GM23338 (cell line): ENCODE measurements around the gene RNF43. TPM values are rescaled to one million over a fixed set of nuclear protein-coding genes. Genes with fewer than 3 reads are reported as not detected.

Experiments used
- ATAC-seq: fragments of 200-7000 bp; cut with Tn5 transposase; 3 replicates; pipeline ENCODE4 v1.9.1; 2020
- DNase-seq: peaks from one replicate; pipeline ENCODE4 v3.0.0-alpha.2; 2015; ENCODE audit warnings: low spot score
- H2AFZ ChIP-seq: fragments of 200-600 bp; sonication (generic); 2 replicates; pipeline ENCODE4 v1.8.0; 2016; ENCODE audit warnings: antibody characterized with exemption, mild to moderate bottlenecking, moderate library complexity
- H3F3A ChIP-seq: fragments of 200-600 bp; sonication (generic); replicated peaks from 2 replicates; pipeline ENCODE4 v1.8.0; 2017; ENCODE audit warnings: antibody characterized with exemption, mixed run types, low read depth
- H3K27ac ChIP-seq: fragments of 200-600 bp; sonication (generic); 2 replicates; pipeline ENCODE4 v1.6.1; 2016; ENCODE audit warnings: low read depth
- H3K27me3 ChIP-seq: fragments of 200-600 bp; sonication (generic); 2 replicates; pipeline ENCODE4 v1.8.0; 2016; ENCODE audit warnings: mild to moderate bottlenecking, mixed run types, moderate library complexity; ENCODE audit not compliant: insufficient read depth
- H3K36me3 ChIP-seq: fragments of 200-600 bp; sonication (generic); 2 replicates; pipeline ENCODE4 v1.8.0; 2016; ENCODE audit warnings: mild to moderate bottlenecking; ENCODE audit not compliant: insufficient read depth
- H3K4me1 ChIP-seq: fragments of 200-600 bp; sonication (generic); 2 replicates; pipeline ENCODE4 v1.8.0; 2016; ENCODE audit warnings: mild to moderate bottlenecking, moderate library complexity; ENCODE audit not compliant: insufficient read depth
- H3K4me2 ChIP-seq: fragments of 200-600 bp; sonication (generic); 2 replicates; pipeline ENCODE4 v1.7.1; 2017; ENCODE audit warnings: mixed run types
- H3K4me3 ChIP-seq: fragments of 200-600 bp; sonication (generic); 2 replicates; pipeline ENCODE4 v1.6.1; 2016; ENCODE audit warnings: mixed run types
- H3K79me2 ChIP-seq: fragments of 200-600 bp; sonication (generic); replicated peaks from 2 replicates; pipeline ENCODE4 v1.8.0; 2017; ENCODE audit warnings: mild to moderate bottlenecking; ENCODE audit not compliant: insufficient read depth
- H3K9me2 ChIP-seq: fragments of 200-600 bp; sonication (generic); 2 replicates; pipeline ENCODE4 v1.8.0; 2017; ENCODE audit not compliant: insufficient read depth
- H4K20me1 ChIP-seq: fragments of 200-600 bp; sonication (generic); replicated peaks from 2 replicates; pipeline ENCODE4 v1.8.0; 2017; ENCODE audit warnings: mild to moderate bottlenecking; ENCODE audit not compliant: insufficient read depth
- H3K27ac Mint-ChIP-seq: 2 replicates; pipeline ENCODE4 v1.8.0; 2020; ENCODE audit warnings: inconsistent platforms, mild to moderate bottlenecking, moderate library complexity, mixed read lengths
- H3K27me3 Mint-ChIP-seq: 3 replicates; pipeline ENCODE4 v1.8.0; 2022; ENCODE audit warnings: low read depth, mild to moderate bottlenecking, moderate library complexity, mixed read lengths, inconsistent platforms; ENCODE audit not compliant: insufficient read depth, poor library complexity
- H3K36me3 Mint-ChIP-seq: 3 replicates; pipeline ENCODE4 v1.8.0; 2021; ENCODE audit warnings: low read depth, mild to moderate bottlenecking, inconsistent platforms, moderate library complexity, mixed read lengths
- H3K4me1 Mint-ChIP-seq: 3 replicates; pipeline ENCODE4 v1.8.0; 2020; ENCODE audit warnings: mild to moderate bottlenecking, inconsistent platforms, mixed read lengths
- H3K4me3 Mint-ChIP-seq: 3 replicates; pipeline ENCODE4 v1.8.0; 2021; ENCODE audit warnings: moderate library complexity, mild to moderate bottlenecking, inconsistent platforms, mixed read lengths
- H3K9me3 Mint-ChIP-seq: 3 replicates; pipeline ENCODE4 v1.8.0; 2020; ENCODE audit warnings: moderate library complexity, mild to moderate bottlenecking, inconsistent platforms, mixed read lengths
- NANOG ChIP-seq: IDR thresholded peaks from 2 replicates; pipeline ENCODE4 v1.6.1; 2016; ENCODE audit warnings: antibody characterized with exemption, borderline replicate concordance
- POLR2AphosphoS5 ChIP-seq: IDR thresholded peaks from 2 replicates; pipeline ENCODE4 v1.6.1; 2016; ENCODE audit warnings: antibody characterized with exemption, low read depth
- STAT1 ChIP-seq: IDR thresholded peaks from one replicate; pipeline ENCODE4 v1.6.1; 2016; ENCODE audit warnings: antibody characterized with exemption; ENCODE audit not compliant: unreplicated experiment
- ZNF114 ChIP-seq: fragments of 250-450 bp; sonication (Bioruptor Pico); IDR thresholded peaks from 2 replicates; pipeline ENCODE4 v1.5.0; 2020; ENCODE audit warnings: mild to moderate bottlenecking, moderate library complexity
- ZNF331 ChIP-seq: fragments of 250-450 bp; sonication (Bioruptor Pico); IDR thresholded peaks from 2 replicates; pipeline ENCODE4 v1.5.0; 2020; ENCODE audit warnings: low read depth, mild to moderate bottlenecking, moderate library complexity
- polyA plus RNA-seq: library from polyadenylated mRNA; unstranded; fragments of >200 nt; fragmentation: Nextera tagmentation; extraction: Ambion mirVana; gene quantifications from 2 replicates; pipeline ENCODE4 v1.2.1, GENCODE V29; 2016
- total RNA-seq: library from RNA; depleted of rRNA; stranded (reverse); fragments of >200 nt; shearing (Covaris generic); gene quantifications from 2 replicates; pipeline ENCODE4 v1.2.3, GENCODE V29; 2014
- TF ChIP-seq, protein P1 (sequence below), 2 experiments: fragments of 200-600 bp in 1 of 2; sonication (generic) in 1 of 2; conservative IDR thresholded peaks; 2 replicates each; pipeline versions ENCODE4 v1.5.1 to v1.6.1; 2016 to 2017; ENCODE audit warnings: antibody characterized with exemption in 2 of 2, low read depth in 2 of 2, mild to moderate bottlenecking in 2 of 2, moderate library complexity in 1 of 2
- TF ChIP-seq, protein P2 (sequence below): fragments of 250-450 bp; sonication (Bioruptor Pico); IDR thresholded peaks from 2 replicates; pipeline ENCODE4 v1.5.0; 2020; ENCODE audit warnings: mild to moderate bottlenecking, moderate library complexity

RNF43 gene
- total and polyA plus RNA-seq, 2 experiments from 2014 or later: 0.58 to 2.2 TPM

GRCh38 chr17:58373923-58374322, 43.4 kb downstream of the RNF43 start:
- TF ChIP-seq, protein P1, sequence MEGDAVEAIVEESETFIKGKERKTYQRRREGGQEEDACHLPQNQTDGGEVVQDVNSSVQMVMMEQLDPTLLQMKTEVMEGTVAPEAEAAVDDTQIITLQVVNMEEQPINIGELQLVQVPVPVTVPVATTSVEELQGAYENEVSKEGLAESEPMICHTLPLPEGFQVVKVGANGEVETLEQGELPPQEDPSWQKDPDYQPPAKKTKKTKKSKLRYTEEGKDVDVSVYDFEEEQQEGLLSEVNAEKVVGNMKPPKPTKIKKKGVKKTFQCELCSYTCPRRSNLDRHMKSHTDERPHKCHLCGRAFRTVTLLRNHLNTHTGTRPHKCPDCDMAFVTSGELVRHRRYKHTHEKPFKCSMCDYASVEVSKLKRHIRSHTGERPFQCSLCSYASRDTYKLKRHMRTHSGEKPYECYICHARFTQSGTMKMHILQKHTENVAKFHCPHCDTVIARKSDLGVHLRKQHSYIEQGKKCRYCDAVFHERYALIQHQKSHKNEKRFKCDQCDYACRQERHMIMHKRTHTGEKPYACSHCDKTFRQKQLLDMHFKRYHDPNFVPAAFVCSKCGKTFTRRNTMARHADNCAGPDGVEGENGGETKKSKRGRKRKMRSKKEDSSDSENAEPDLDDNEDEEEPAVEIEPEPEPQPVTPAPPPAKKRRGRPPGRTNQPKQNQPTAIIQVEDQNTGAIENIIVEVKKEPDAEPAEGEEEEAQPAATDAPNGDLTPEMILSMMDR (conservative IDR thresholded peaks at IDR 0.05; ENCODE audit: low read depth in 2 of 2): no peak
- TF ChIP-seq ZNF331 (CRISPR knock-in tag): no peak
- TF ChIP-seq NANOG: no peak
- TF ChIP-seq POLR2AphosphoS5: no peak
- TF ChIP-seq, protein P2, sequence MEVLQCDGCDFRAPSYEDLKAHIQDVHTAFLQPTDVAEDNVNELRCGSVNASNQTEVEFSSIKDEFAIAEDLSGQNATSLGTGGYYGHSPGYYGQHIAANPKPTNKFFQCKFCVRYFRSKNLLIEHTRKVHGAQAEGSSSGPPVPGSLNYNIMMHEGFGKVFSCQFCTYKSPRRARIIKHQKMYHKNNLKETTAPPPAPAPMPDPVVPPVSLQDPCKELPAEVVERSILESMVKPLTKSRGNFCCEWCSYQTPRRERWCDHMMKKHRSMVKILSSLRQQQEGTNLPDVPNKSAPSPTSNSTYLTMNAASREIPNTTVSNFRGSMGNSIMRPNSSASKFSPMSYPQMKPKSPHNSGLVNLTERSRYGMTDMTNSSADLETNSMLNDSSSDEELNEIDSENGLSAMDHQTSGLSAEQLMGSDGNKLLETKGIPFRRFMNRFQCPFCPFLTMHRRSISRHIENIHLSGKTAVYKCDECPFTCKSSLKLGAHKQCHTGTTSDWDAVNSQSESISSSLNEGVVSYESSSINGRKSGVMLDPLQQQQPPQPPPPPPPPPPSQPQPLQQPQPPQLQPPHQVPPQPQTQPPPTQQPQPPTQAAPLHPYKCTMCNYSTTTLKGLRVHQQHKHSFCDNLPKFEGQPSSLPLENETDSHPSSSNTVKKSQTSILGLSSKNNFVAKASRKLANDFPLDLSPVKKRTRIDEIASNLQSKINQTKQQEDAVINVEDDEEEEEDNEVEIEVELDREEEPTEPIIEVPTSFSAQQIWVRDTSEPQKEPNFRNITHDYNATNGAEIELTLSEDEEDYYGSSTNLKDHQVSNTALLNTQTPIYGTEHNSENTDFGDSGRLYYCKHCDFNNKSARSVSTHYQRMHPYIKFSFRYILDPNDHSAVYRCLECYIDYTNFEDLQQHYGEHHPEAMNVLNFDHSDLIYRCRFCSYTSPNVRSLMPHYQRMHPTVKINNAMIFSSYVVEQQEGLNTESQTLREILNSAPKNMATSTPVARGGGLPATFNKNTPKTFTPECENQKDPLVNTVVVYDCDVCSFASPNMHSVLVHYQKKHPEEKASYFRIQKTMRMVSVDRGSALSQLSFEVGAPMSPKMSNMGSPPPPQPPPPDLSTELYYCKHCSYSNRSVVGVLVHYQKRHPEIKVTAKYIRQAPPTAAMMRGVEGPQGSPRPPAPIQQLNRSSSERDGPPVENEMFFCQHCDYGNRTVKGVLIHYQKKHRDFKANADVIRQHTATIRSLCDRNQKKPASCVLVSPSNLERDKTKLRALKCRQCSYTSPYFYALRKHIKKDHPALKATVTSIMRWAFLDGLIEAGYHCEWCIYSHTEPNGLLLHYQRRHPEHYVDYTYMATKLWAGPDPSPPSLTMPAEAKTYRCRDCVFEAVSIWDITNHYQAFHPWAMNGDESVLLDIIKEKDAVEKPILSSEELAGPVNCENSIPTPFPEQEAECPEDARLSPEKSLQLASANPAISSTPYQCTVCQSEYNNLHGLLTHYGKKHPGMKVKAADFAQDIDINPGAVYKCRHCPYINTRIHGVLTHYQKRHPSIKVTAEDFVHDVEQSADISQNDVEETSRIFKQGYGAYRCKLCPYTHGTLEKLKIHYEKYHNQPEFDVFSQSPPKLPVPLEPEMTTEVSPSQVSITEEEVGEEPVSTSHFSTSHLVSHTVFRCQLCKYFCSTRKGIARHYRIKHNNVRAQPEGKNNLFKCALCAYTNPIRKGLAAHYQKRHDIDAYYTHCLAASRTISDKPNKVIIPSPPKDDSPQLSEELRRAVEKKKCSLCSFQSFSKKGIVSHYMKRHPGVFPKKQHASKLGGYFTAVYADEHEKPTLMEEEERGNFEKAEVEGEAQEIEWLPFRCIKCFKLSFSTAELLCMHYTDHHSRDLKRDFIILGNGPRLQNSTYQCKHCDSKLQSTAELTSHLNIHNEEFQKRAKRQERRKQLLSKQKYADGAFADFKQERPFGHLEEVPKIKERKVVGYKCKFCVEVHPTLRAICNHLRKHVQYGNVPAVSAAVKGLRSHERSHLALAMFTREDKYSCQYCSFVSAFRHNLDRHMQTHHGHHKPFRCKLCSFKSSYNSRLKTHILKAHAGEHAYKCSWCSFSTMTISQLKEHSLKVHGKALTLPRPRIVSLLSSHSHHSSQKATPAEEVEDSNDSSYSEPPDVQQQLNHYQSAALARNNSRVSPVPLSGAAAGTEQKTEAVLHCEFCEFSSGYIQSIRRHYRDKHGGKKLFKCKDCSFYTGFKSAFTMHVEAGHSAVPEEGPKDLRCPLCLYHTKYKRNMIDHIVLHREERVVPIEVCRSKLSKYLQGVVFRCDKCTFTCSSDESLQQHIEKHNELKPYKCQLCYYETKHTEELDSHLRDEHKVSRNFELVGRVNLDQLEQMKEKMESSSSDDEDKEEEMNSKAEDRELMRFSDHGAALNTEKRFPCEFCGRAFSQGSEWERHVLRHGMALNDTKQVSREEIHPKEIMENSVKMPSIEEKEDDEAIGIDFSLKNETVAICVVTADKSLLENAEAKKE (CRISPR knock-in tag): no peak
- no peak for TF ChIP-seq STAT1
- TF ChIP-seq ZNF114 (CRISPR knock-in tag): no peak
- H3K27me3 ChIP-seq: no peaks in the 10 kb centered on the region
- peaks cover 21% of the 10 kb centered on the region for H3K4me1 ChIP-seq
- H3K27me3 Mint-ChIP-seq: peaks cover 21% of the 10 kb centered on the region
- no peaks in the 10 kb centered on the region for H3K9me3 Mint-ChIP-seq
- DNase-seq: no peak
- no peak overlapping the region for H3K4me2 ChIP-seq
- H3K36me3 ChIP-seq: no peaks in the 10 kb centered on the region
- H4K20me1 ChIP-seq: no peaks in the 10 kb centered on the region
- H3K4me3 ChIP-seq: no peak overlapping the region
- H3K4me1 Mint-ChIP-seq: peaks cover 29% of the 10 kb centered on the region
- no peaks in the 10 kb centered on the region for H3F3A ChIP-seq
- no peaks in the 10 kb centered on the region for H3K9me2 ChIP-seq
- ATAC-seq: no peak
- H2AFZ ChIP-seq: no peak overlapping the region
- no peak overlapping the region for H3K27ac ChIP-seq
- no peaks in the 10 kb centered on the region for H3K36me3 Mint-ChIP-seq
- H3K27ac Mint-ChIP-seq: no peak overlapping the region
- no peak overlapping the region for H3K4me3 Mint-ChIP-seq
- H3K79me2 ChIP-seq: no peaks in the 10 kb centered on the region
